Neural crest cell (in vitro differentiated cells): ENCODE results near the gene TRIM45. TPM values are rescaled to one million over a fixed set of nuclear protein-coding genes. Genes with fewer than 3 reads are reported as not detected.

Experiments
- DNase-seq: peaks from one replicate; pipeline ENCODE4 v3.0.0; 2021; ENCODE audit warnings: low read depth, mixed read lengths, low spot score
- H3K27ac Mint-ChIP-seq: one replicate; pipeline ENCODE4 v1.8.0; 2021; ENCODE audit warnings: mild to moderate bottlenecking, mixed read lengths; ENCODE audit not compliant: unreplicated experiment
- H3K27me3 Mint-ChIP-seq: 2 replicates; pipeline ENCODE4 v1.8.0; 2021; ENCODE audit warnings: low read depth, mild to moderate bottlenecking, mixed read lengths
- H3K36me3 Mint-ChIP-seq: 2 replicates; pipeline ENCODE4 v1.8.0; 2021; ENCODE audit warnings: low read depth, mild to moderate bottlenecking, mixed read lengths
- H3K4me1 Mint-ChIP-seq: 2 replicates; pipeline ENCODE4 v1.8.0; 2021; ENCODE audit warnings: mixed read lengths
- H3K4me3 Mint-ChIP-seq: one replicate; pipeline ENCODE4 v1.8.0; 2021; ENCODE audit warnings: mild to moderate bottlenecking, mixed read lengths
- H3K9me3 Mint-ChIP-seq: 2 replicates; pipeline ENCODE4 v1.8.0; 2021; ENCODE audit warnings: mixed read lengths
- CTCF ChIP-seq: fragments of 200-600 bp; sonication (generic); conservative IDR thresholded peaks from 2 replicates; pipeline ENCODE4 v1.5.0; 2021; ENCODE audit warnings: antibody characterized with exemption, mild to moderate bottlenecking
- total RNA-seq: library from RNA; stranded (reverse); gene quantifications from 2 replicates; pipeline ENCODE4 v1.2.1, GENCODE V29; 2021

The TRIM45 gene
- total RNA-seq, 1 donor from 2014 or later: 16.6 TPM

- no peaks in the 10 kb centered on the region for H3K27me3 Mint-ChIP-seq
- peak; percentile 72 for TF ChIP-seq CTCF
- peak overlapping the region; percentile 21 for H3K4me3 Mint-ChIP-seq
- no peak for DNase-seq
- H3K9me3 Mint-ChIP-seq: no peaks in the 10 kb centered on the region
- no peaks in the 10 kb centered on the region for H3K36me3 Mint-ChIP-seq
- peaks cover 11% of the 10 kb centered on the region for H3K4me1 Mint-ChIP-seq
- H3K27ac Mint-ChIP-seq: peak overlapping the region; percentile 60
Measured at GRCh38 chr1:117128323-117129079, 7.0 kb upstream of the TRIM45 start.

- peaks cover 17% of the 10 kb centered on the region for H3K4me1 Mint-ChIP-seq
- H3K4me3 Mint-ChIP-seq: no peak overlapping the region
- H3K27ac Mint-ChIP-seq: peak overlapping the region; percentile 14
- no peak for TF ChIP-seq CTCF
- no peak for DNase-seq
- no peaks in the 10 kb centered on the region for H3K9me3 Mint-ChIP-seq
- no peaks in the 10 kb centered on the region for H3K27me3 Mint-ChIP-seq
- no peaks in the 10 kb centered on the region for H3K36me3 Mint-ChIP-seq
Measured at GRCh38 chr1:117127795-117128194, 6.2 kb upstream of the TRIM45 start.

GRCh38 chr1:117124661-117125060 lies 3.1 kb upstream of the TRIM45 start:
- Mint-ChIP-seq H3K9me3 (no peaks in the 10 kb centered on the region), H3K27ac (no peak overlapping the region), H3K36me3 (no peaks in the 10 kb centered on the region), H3K4me3 (no peak overlapping the region), H3K27me3 (no peaks in the 10 kb centered on the region), H3K4me1 (peaks cover 29% of the 10 kb centered on the region)
- no peak for TF ChIP-seq CTCF
- DNase-seq: no peak

- H3K36me3 Mint-ChIP-seq: no peaks in the 10 kb centered on the region
- peaks cover 21% of the 10 kb centered on the region for H3K4me1 Mint-ChIP-seq
- H3K27ac Mint-ChIP-seq: no peak overlapping the region
- H3K27me3 Mint-ChIP-seq: no peaks in the 10 kb centered on the region
- H3K9me3 Mint-ChIP-seq: no peaks in the 10 kb centered on the region
- no peak for DNase-seq
- peak overlapping the region; percentile 92 for H3K4me3 Mint-ChIP-seq
- no peak for TF ChIP-seq CTCF
Measured at GRCh38 chr1:117123274-117123673, 1.7 kb upstream of the TRIM45 start.

GRCh38 chr1:117122330-117123025 lies 929 bp upstream of the TRIM45 start:
- no peaks in the 10 kb centered on the region for H3K27me3 Mint-ChIP-seq
- no peak for DNase-seq
- peak; percentile 48 for TF ChIP-seq CTCF
- peaks cover 22% of the 10 kb centered on the region for H3K4me1 Mint-ChIP-seq
- no peaks in the 10 kb centered on the region for H3K9me3 Mint-ChIP-seq
- H3K4me3 Mint-ChIP-seq: peak overlapping the region; percentile 92
- no peaks in the 10 kb centered on the region for H3K36me3 Mint-ChIP-seq
- peak overlapping the region; percentile 99 for H3K27ac Mint-ChIP-seq
